K562 (cell line): Measurements from ENCODE around the gene PNMA8C. TPM values are rescaled to one million over a fixed set of nuclear protein-coding genes. Genes with fewer than 3 reads are reported as not detected.

ENCODE experiments used
- CBFA2T3 ChIP-seq: fragments of 450-650 bp; IDR thresholded peaks from 2 replicates; pipeline ENCODE4 v1.6.1; 2017
- KDM1A ChIP-seq, 2 experiments: fragments of 450-650 bp; IDR thresholded peaks; 2 replicates each; pipeline ENCODE4 v1.6.1; 2016; ENCODE audit warnings: mild to moderate bottlenecking in 2 of 2
- MYBL2 ChIP-seq, 2 experiments: fragments of 450-650 bp in 1 of 2; sonication (generic) in 1 of 2; formaldehyde crosslinking in 1 of 2; IDR thresholded peaks; 2 replicates each; pipeline versions ENCODE4 v1.6.1 to v1.8.1; 2017 to 2022; ENCODE audit warnings: borderline replicate concordance in 1 of 2, inconsistent platforms in 1 of 2, low read depth in 1 of 2, mild to moderate bottlenecking in 1 of 2, missing genetic modification reagents in 1 of 2, moderate library complexity in 1 of 2
- TEAD4 ChIP-seq, 2 experiments: sonication (generic) in 1 of 2; formaldehyde crosslinking in 1 of 2; IDR thresholded peaks; 2 replicates each; pipeline versions ENCODE4 v1.6.1 to v1.8.0; 2012 to 2022; ENCODE audit warnings: borderline replicate concordance in 1 of 2, inconsistent platforms in 1 of 2, low read length in 1 of 2, mild to moderate bottlenecking in 1 of 2, missing genetic modification reagents in 1 of 2
- ZBTB7A ChIP-seq: IDR thresholded peaks from 2 replicates; pipeline ENCODE4 v1.6.1; 2011; ENCODE audit warnings: low read depth, mild to moderate bottlenecking, low read length, moderate library complexity, borderline replicate concordance; ENCODE audit not compliant: control insufficient read depth
- ZNF121 ChIP-seq: sonication (generic); formaldehyde crosslinking; conservative IDR thresholded peaks from 2 replicates; pipeline ENCODE4 v1.8.0; 2022; ENCODE audit warnings: missing genetic modification reagents
- ZNF124 ChIP-seq: sonication (generic); formaldehyde crosslinking; IDR thresholded peaks from 2 replicates; pipeline ENCODE4 v1.8.1; 2022; ENCODE audit warnings: missing genetic modification reagents
- ZNF696 ChIP-seq: fragments of 250-450 bp; sonication (Bioruptor Pico); conservative IDR thresholded peaks from 2 replicates; pipeline ENCODE4 v1.4.0; 2020; ENCODE audit warnings: mild to moderate bottlenecking, moderate library complexity
- polyA plus RNA-seq, 8 experiments: library from polyadenylated mRNA; depleted of rRNA in 4 of 8; stranded (reverse) in 5 of 8; unstranded in 3 of 8; fragments of >200 nt; fragmentation: Nextera tagmentation in 2 of 8; fragmentation: Illumina TruSeq in 1 of 8; extraction: Ambion mirVana in 2 of 8; extraction: Trizol in 1 of 8; gene quantifications; 2 replicates each; pipeline versions ENCODE4 v1.2.1 to v1.2.3, GENCODE V29; 2011 to 2014; ENCODE audit warnings: inconsistent platforms in 1 of 8, missing spikeins in 1 of 8
- total RNA-seq, 7 experiments: library from RNA; depleted of rRNA in 6 of 7; stranded (reverse); fragments of >200 nt in 6 of 7; fragmentation: Illumina TruSeq in 2 of 7; extraction: Trizol in 2 of 7; gene quantifications; 2 replicates each; pipeline versions ENCODE4 v1.2.1 to v1.2.3, GENCODE V29; 2011 to 2021; ENCODE audit warnings: low replicate concordance in 1 of 7
- TF ChIP-seq, protein P1 (sequence below), 2 experiments: fragments of 250-450 bp in 1 of 2; fragments of 450-650 bp in 1 of 2; sonication (Bioruptor Pico) in 1 of 2; IDR thresholded peaks; 2 replicates each; pipeline versions ENCODE4 v1.6.1 to v1.8.0; 2016 to 2021; ENCODE audit warnings: mild to moderate bottlenecking in 2 of 2, moderate library complexity in 2 of 2, missing compliant biosample characterization in 1 of 2, missing genetic modification characterization in 1 of 2
- TF ChIP-seq, protein P2 (sequence below): fragments of 200-600 bp; sonication (generic); IDR thresholded peaks from one replicate; pipeline ENCODE4 v1.6.1; 2012; ENCODE audit warnings: mild to moderate bottlenecking, low read depth, low read length, inconsistent platforms
- TF ChIP-seq, protein P3 (sequence below): fragments of 250-450 bp; sonication (Bioruptor Pico); IDR thresholded peaks from 2 replicates; pipeline ENCODE4 v1.9.0; 2021; ENCODE audit warnings: mild to moderate bottlenecking

The PNMA8C gene
- total and polyA plus RNA-seq, 9 of the 15 experiments (the other 6 are each of a cell fraction or from before 2014, with no cell fraction given): 0.04 to 0.05 (median 0.05) TPM; not detected in 6

DNA sequence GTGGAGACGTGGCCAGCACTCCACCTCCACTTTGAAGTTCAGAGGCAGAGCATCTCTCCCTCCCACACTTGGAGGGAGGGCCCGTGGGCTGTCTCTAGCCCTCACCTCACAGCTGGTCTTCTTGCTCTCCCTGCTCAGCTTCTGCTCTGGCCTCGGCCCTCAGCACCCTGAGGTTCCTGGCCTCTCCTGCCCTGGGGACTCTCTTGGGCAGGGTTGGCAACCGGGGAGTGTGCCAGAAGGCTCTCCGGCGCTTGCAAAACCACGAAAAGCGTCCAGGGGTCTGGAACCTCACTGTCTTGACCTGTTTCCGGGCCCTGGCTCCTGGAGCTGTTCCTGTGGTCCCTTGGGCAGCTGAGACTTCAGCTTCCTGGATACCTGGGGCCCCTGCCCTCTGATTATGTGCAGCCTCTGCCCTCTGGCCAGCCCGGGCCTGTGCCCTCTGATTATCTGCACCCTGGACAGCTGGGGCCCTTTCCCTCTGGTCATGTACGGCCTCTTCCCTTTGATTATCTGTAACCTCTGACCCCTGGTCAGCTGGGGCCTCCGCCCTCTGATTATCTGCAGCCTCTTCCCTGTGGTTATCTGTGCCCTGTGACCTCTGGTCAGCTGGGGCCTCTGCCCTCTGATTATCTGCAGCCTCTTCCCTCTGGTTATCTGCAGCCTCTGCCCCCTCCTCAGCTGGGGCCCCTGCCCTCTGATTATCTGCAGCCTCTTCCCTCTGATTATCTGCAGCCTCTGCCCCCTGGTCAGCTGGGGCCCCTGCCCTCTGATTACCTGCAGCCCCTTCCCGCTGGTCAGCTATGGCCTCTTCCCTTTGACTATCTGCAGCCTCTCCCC lies 17.4 kb downstream of the PNMA8C start (continued):
- TF ChIP-seq, protein P1, sequence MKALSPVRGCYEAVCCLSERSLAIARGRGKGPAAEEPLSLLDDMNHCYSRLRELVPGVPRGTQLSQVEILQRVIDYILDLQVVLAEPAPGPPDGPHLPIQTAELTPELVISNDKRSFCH (CRISPR knock-in tag; IDR thresholded peaks at IDR 0.05): no peak
- TF ChIP-seq, protein P1 (tag; IDR thresholded peaks at IDR 0.05): peak; percentile 36; the same call in 1 of the 2 replicates
- TF ChIP-seq ZBTB7A (no peak), ZNF124 (CRISPR knock-in tag) (no peak), CBFA2T3 (peak; percentile 84), ZNF121 (CRISPR knock-in tag) (no peak), TEAD4 (IDR thresholded peaks at IDR 0.05; ENCODE audit: low read length) (peak; percentile 66), TEAD4 (CRISPR knock-in tag; IDR thresholded peaks at IDR 0.05; ENCODE audit: borderline replicate concordance) (no peak), MYBL2 (IDR thresholded peaks at IDR 0.05; ENCODE audit: low read depth) (no peak), MYBL2 (CRISPR knock-in tag; IDR thresholded peaks at IDR 0.05; ENCODE audit: borderline replicate concordance) (no peak), ZNF696 (CRISPR knock-in tag) (no peak), KDM1A (IDR thresholded peaks at IDR 0.05) (peak; percentile 22 to 55; a peak in 1 of 4 replicates)
- TF ChIP-seq, protein P2, sequence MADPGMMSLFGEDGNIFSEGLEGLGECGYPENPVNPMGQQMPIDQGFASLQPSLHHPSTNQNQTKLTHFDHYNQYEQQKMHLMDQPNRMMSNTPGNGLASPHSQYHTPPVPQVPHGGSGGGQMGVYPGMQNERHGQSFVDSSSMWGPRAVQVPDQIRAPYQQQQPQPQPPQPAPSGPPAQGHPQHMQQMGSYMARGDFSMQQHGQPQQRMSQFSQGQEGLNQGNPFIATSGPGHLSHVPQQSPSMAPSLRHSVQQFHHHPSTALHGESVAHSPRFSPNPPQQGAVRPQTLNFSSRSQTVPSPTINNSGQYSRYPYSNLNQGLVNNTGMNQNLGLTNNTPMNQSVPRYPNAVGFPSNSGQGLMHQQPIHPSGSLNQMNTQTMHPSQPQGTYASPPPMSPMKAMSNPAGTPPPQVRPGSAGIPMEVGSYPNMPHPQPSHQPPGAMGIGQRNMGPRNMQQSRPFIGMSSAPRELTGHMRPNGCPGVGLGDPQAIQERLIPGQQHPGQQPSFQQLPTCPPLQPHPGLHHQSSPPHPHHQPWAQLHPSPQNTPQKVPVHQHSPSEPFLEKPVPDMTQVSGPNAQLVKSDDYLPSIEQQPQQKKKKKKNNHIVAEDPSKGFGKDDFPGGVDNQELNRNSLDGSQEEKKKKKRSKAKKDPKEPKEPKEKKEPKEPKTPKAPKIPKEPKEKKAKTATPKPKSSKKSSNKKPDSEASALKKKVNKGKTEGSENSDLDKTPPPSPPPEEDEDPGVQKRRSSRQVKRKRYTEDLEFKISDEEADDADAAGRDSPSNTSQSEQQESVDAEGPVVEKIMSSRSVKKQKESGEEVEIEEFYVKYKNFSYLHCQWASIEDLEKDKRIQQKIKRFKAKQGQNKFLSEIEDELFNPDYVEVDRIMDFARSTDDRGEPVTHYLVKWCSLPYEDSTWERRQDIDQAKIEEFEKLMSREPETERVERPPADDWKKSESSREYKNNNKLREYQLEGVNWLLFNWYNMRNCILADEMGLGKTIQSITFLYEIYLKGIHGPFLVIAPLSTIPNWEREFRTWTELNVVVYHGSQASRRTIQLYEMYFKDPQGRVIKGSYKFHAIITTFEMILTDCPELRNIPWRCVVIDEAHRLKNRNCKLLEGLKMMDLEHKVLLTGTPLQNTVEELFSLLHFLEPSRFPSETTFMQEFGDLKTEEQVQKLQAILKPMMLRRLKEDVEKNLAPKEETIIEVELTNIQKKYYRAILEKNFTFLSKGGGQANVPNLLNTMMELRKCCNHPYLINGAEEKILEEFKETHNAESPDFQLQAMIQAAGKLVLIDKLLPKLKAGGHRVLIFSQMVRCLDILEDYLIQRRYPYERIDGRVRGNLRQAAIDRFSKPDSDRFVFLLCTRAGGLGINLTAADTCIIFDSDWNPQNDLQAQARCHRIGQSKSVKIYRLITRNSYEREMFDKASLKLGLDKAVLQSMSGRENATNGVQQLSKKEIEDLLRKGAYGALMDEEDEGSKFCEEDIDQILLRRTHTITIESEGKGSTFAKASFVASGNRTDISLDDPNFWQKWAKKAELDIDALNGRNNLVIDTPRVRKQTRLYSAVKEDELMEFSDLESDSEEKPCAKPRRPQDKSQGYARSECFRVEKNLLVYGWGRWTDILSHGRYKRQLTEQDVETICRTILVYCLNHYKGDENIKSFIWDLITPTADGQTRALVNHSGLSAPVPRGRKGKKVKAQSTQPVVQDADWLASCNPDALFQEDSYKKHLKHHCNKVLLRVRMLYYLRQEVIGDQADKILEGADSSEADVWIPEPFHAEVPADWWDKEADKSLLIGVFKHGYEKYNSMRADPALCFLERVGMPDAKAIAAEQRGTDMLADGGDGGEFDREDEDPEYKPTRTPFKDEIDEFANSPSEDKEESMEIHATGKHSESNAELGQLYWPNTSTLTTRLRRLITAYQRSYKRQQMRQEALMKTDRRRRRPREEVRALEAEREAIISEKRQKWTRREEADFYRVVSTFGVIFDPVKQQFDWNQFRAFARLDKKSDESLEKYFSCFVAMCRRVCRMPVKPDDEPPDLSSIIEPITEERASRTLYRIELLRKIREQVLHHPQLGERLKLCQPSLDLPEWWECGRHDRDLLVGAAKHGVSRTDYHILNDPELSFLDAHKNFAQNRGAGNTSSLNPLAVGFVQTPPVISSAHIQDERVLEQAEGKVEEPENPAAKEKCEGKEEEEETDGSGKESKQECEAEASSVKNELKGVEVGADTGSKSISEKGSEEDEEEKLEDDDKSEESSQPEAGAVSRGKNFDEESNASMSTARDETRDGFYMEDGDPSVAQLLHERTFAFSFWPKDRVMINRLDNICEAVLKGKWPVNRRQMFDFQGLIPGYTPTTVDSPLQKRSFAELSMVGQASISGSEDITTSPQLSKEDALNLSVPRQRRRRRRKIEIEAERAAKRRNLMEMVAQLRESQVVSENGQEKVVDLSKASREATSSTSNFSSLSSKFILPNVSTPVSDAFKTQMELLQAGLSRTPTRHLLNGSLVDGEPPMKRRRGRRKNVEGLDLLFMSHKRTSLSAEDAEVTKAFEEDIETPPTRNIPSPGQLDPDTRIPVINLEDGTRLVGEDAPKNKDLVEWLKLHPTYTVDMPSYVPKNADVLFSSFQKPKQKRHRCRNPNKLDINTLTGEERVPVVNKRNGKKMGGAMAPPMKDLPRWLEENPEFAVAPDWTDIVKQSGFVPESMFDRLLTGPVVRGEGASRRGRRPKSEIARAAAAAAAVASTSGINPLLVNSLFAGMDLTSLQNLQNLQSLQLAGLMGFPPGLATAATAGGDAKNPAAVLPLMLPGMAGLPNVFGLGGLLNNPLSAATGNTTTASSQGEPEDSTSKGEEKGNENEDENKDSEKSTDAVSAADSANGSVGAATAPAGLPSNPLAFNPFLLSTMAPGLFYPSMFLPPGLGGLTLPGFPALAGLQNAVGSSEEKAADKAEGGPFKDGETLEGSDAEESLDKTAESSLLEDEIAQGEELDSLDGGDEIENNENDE: no peak
- TF ChIP-seq, protein P3, sequence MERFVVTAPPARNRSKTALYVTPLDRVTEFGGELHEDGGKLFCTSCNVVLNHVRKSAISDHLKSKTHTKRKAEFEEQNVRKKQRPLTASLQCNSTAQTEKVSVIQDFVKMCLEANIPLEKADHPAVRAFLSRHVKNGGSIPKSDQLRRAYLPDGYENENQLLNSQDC (CRISPR knock-in tag): no peak
